NOMO-1 (cell line): ENCODE results near the gene MYO18B.
"Not testable (repeated sequence)": the region's sequence is repeated elsewhere in the genome, so short reads cannot be mapped to it uniquely, and the experiment has no call there.

ENCODE experiments used
- DNase-seq, 2 experiments: peaks; one replicate each; lab custom pipeline; 2025; ENCODE audit not compliant: unreplicated experiment in 2 of 2; lab: John Stamatoyannopoulos, UW

MYO18B gene

GRCh38 chr22:25741692-25742626, at the start of gene MYO18B:
Gene MYO18B (plus strand): TSS chr22:25742188. CDS start chr22:25761093, 18,905 bp downstream.
- DNase-seq: no peak

GRCh38 chr22:25692397-25693267, 49.4 kb upstream of the MYO18B start:
- DNase-seq: no peak

GRCh38 chr22:25693268-25693565, 48.8 kb upstream of the MYO18B start:
- no peak for DNase-seq

GRCh38 chr22:25694196-25694907, 47.6 kb upstream of the MYO18B start:
- no peak for DNase-seq

GRCh38 chr22:25695146-25695545, 46.8 kb upstream of the MYO18B start:
- no peak for DNase-seq

GRCh38 chr22:25696763-25697162, 45.2 kb upstream of the MYO18B start:
- DNase-seq: no peak

GRCh38 chr22:25697181-25697664, 44.8 kb upstream of the MYO18B start:
- DNase-seq: no peak

GRCh38 chr22:25697978-25698377, 44.0 kb upstream of the MYO18B start:
- no peak for DNase-seq

GRCh38 chr22:25698461-25698860, 43.5 kb upstream of the MYO18B start:
- DNase-seq: no peak

- no peak for DNase-seq
Measured at GRCh38 chr22:25698978-25699377, 43.0 kb upstream of the MYO18B start.

- DNase-seq: no peak
Measured at GRCh38 chr22:25701056-25701780, 40.8 kb upstream of the MYO18B start.

GRCh38 chr22:25702040-25702439, 39.9 kb upstream of the MYO18B start:
- peak in 1 of 2 experiments; percentile 41 for DNase-seq

- no peak for DNase-seq
Measured at GRCh38 chr22:25702571-25703167, 39.3 kb upstream of the MYO18B start.

- DNase-seq: no peak
Measured at GRCh38 chr22:25704701-25705100, 37.3 kb upstream of the MYO18B start.

- DNase-seq: no peak
Measured at GRCh38 chr22:25706197-25706596, 35.8 kb upstream of the MYO18B start.

- not testable (repeated sequence) for DNase-seq
Measured at GRCh38 chr22:25708430-25708829, 33.6 kb upstream of the MYO18B start.

- no peak for DNase-seq
Measured at GRCh38 chr22:25709758-25710157, 32.2 kb upstream of the MYO18B start.

- no peak for DNase-seq
Measured at GRCh38 chr22:25710501-25710900, 31.5 kb upstream of the MYO18B start.

GRCh38 chr22:25711491-25711890, 30.5 kb upstream of the MYO18B start:
- DNase-seq: no peak
